ENCODE measurements around the gene NEUROG1. TPM values are rescaled to one million over a fixed set of nuclear protein-coding genes. Genes with fewer than 3 reads are reported as not detected.

The NEUROG1 gene
- total RNA-seq, 1 donor from 2014 or later = 222 TPM

- no peak overlapping the region for H3K27ac Mint-ChIP-seq (ENCODE audit: unreplicated experiment)
- no peaks in the 10 kb centered on the region for H3K36me3 Mint-ChIP-seq (ENCODE audit: unreplicated experiment)
- no peak for TF ChIP-seq CTCF (IDR thresholded peaks at IDR 0.05; ENCODE audit: partially characterized antibody, unreplicated experiment)
- H3K27me3 Mint-ChIP-seq (ENCODE audit: unreplicated experiment) = peaks cover 17% of the 10 kb centered on the region
- H3K4me1 Mint-ChIP-seq (ENCODE audit: low read depth, unreplicated experiment) = peaks cover 34% of the 10 kb centered on the region
- H3K9me3 Mint-ChIP-seq (ENCODE audit: unreplicated experiment) = peaks cover 5% of the 10 kb centered on the region
- H3K4me3 Mint-ChIP-seq (ENCODE audit: unreplicated experiment) = no peak overlapping the region
- no peak for DNase-seq
Measured at GRCh38 chr5:135493406-135494180, 42.2 kb downstream of the NEUROG1 start.

- Mint-ChIP-seq H3K27me3 (ENCODE audit: unreplicated experiment) (peaks cover 14% of the 10 kb centered on the region), H3K27ac (ENCODE audit: unreplicated experiment) (peak overlapping the region; percentile 38), H3K4me3 (ENCODE audit: unreplicated experiment) (no peak overlapping the region), H3K9me3 (ENCODE audit: unreplicated experiment) (peaks cover 8% of the 10 kb centered on the region), H3K4me1 (ENCODE audit: low read depth, unreplicated experiment) (peaks cover 37% of the 10 kb centered on the region), H3K36me3 (ENCODE audit: unreplicated experiment) (no peaks in the 10 kb centered on the region)
- no peak for TF ChIP-seq CTCF (IDR thresholded peaks at IDR 0.05; ENCODE audit: partially characterized antibody, unreplicated experiment)
- DNase-seq = no peak
Measured at GRCh38 chr5:135492319-135492626, 43.5 kb downstream of the NEUROG1 start.

- peak; percentile 62 for DNase-seq
- H3K27me3 Mint-ChIP-seq (ENCODE audit: unreplicated experiment) = peaks cover 14% of the 10 kb centered on the region
- H3K9me3 Mint-ChIP-seq (ENCODE audit: unreplicated experiment) = peaks cover 6% of the 10 kb centered on the region
- H3K4me3 Mint-ChIP-seq (ENCODE audit: unreplicated experiment) = no peak overlapping the region
- no peaks in the 10 kb centered on the region for H3K36me3 Mint-ChIP-seq (ENCODE audit: unreplicated experiment)
- TF ChIP-seq CTCF (IDR thresholded peaks at IDR 0.05; ENCODE audit: partially characterized antibody, unreplicated experiment) = no peak
- peaks cover 32% of the 10 kb centered on the region for H3K4me1 Mint-ChIP-seq (ENCODE audit: low read depth, unreplicated experiment)
- H3K27ac Mint-ChIP-seq (ENCODE audit: unreplicated experiment) = no peak overlapping the region
Measured at GRCh38 chr5:135491552-135492318, 44.0 kb downstream of the NEUROG1 start.

- TF ChIP-seq CTCF (IDR thresholded peaks at IDR 0.05; ENCODE audit: partially characterized antibody, unreplicated experiment) = no peak
- Mint-ChIP-seq H3K27ac (ENCODE audit: unreplicated experiment) (no peak overlapping the region), H3K36me3 (ENCODE audit: unreplicated experiment) (no peaks in the 10 kb centered on the region), H3K27me3 (ENCODE audit: unreplicated experiment) (peaks cover 14% of the 10 kb centered on the region), H3K9me3 (ENCODE audit: unreplicated experiment) (peaks cover 6% of the 10 kb centered on the region), H3K4me1 (ENCODE audit: low read depth, unreplicated experiment) (peaks cover 34% of the 10 kb centered on the region), H3K4me3 (ENCODE audit: unreplicated experiment) (peak overlapping the region; percentile 82)
- DNase-seq = no peak
Measured at GRCh38 chr5:135491038-135491551, 44.7 kb downstream of the NEUROG1 start.
